ENCODE measurements around the gene MSANTD1. TPM values are rescaled to one million over a fixed set of nuclear protein-coding genes. Genes with fewer than 3 reads are reported as not detected.

Gene MSANTD1
- total RNA-seq, 4 donors from 2014 or later, result 0.19 to 0.51 TPM; not detected in 2

GRCh38 chr4:3285558-3286334, 36.8 kb downstream of the MSANTD1 start:
- no peak for TF ChIP-seq CTCF (IDR thresholded peaks at IDR 0.05; ENCODE audit: low read depth)

- no peak for TF ChIP-seq CTCF (IDR thresholded peaks at IDR 0.05; ENCODE audit: low read depth)
Observed at GRCh38 chr4:3286335-3287175, 37.6 kb downstream of the MSANTD1 start.

- TF ChIP-seq CTCF (IDR thresholded peaks at IDR 0.05; ENCODE audit: low read depth), result no peak
Observed at GRCh38 chr4:3287271-3287971, 38.5 kb downstream of the MSANTD1 start.

- TF ChIP-seq CTCF (IDR thresholded peaks at IDR 0.05; ENCODE audit: low read depth), result no peak
Observed at GRCh38 chr4:3287972-3288570, 39.1 kb downstream of the MSANTD1 start.

GRCh38 chr4:3288571-3289094, 39.7 kb downstream of the MSANTD1 start:
- TF ChIP-seq CTCF (IDR thresholded peaks at IDR 0.05; ENCODE audit: low read depth), result no peak

- TF ChIP-seq CTCF (IDR thresholded peaks at IDR 0.05; ENCODE audit: low read depth), result no peak
Observed at GRCh38 chr4:3290476-3290875, 41.5 kb downstream of the MSANTD1 start.

All from subcutaneous adipose tissue (tissue), 4 donors.